Liver (tissue), 9 donors: ENCODE results near the gene HOXC11. TPM values are rescaled to one million over a fixed set of nuclear protein-coding genes. Genes with fewer than 3 reads are reported as not detected.

ENCODE experiments used
- DNase-seq: peaks from one replicate; pipeline ENCODE4 v3.0.0-alpha.2; 2017; ENCODE audit warnings: low spot score
- H3K27ac ChIP-seq, 2 donors: one replicate each; pipeline ENCODE4 v1.7.0; 2013; ENCODE audit warnings: inconsistent platforms in 2 of 2, low read length in 2 of 2, control low read depth in 1 of 2, low read depth in 1 of 2, mild to moderate bottlenecking in 1 of 2
- H3K27me3 ChIP-seq, 4 donors: one replicate each; pipeline versions ENCODE4 v1.6.1 to v1.7.0; 2013; ENCODE audit warnings: low read length in 3 of 4, inconsistent platforms in 1 of 4, mild to moderate bottlenecking in 1 of 4, moderate library complexity in 1 of 4; ENCODE audit not compliant: control insufficient read depth in 4 of 4, insufficient read depth in 4 of 4
- H3K36me3 ChIP-seq, 4 donors: one replicate each; pipeline versions ENCODE4 v1.6.1 to v1.7.0; 2013; ENCODE audit warnings: low read length in 3 of 4, mild to moderate bottlenecking in 3 of 4, low read depth in 1 of 4, moderate library complexity in 1 of 4; ENCODE audit not compliant: control insufficient read depth in 4 of 4, insufficient read depth in 3 of 4
- H3K4me1 ChIP-seq, 4 donors: one replicate each; pipeline versions ENCODE4 v1.6.1 to v1.7.0; 2013; ENCODE audit warnings: low read length in 3 of 4, mild to moderate bottlenecking in 3 of 4, moderate library complexity in 1 of 4; ENCODE audit not compliant: control insufficient read depth in 4 of 4, insufficient read depth in 4 of 4
- H3K4me3 ChIP-seq, 3 donors: one replicate each; pipeline versions ENCODE4 v1.6.1 to v1.7.0; 2013; ENCODE audit warnings: low read length in 3 of 3, control low read depth in 1 of 3, low read depth in 1 of 3, mild to moderate bottlenecking in 1 of 3
- H3K9ac ChIP-seq, 2 donors: one replicate each; pipeline ENCODE4 v1.7.0; 2013; ENCODE audit warnings: low read length in 2 of 2, mild to moderate bottlenecking in 2 of 2, moderate library complexity in 2 of 2, control low read depth in 1 of 2, low read depth in 1 of 2
- H3K9me3 ChIP-seq, 4 donors: one replicate each; pipeline versions ENCODE4 v1.6.1 to v1.7.0; 2013; ENCODE audit warnings: low read length in 3 of 4; ENCODE audit not compliant: control insufficient read depth in 4 of 4
- EGR1 ChIP-seq, 2 donors: IDR thresholded peaks; 2 replicates each; pipeline ENCODE4 v1.6.1; 2016 to 2018; ENCODE audit warnings: antibody characterized with exemption in 2 of 2, low read depth in 2 of 2
- FOXA1 ChIP-seq: IDR thresholded peaks from 2 replicates; pipeline ENCODE4 v1.6.1; 2016; ENCODE audit warnings: antibody characterized with exemption
- FOXA2 ChIP-seq: IDR thresholded peaks from 2 replicates; pipeline ENCODE4 v1.6.1; 2016; ENCODE audit warnings: antibody characterized with exemption
- GABPA ChIP-seq, 2 donors: IDR thresholded peaks in 1 of 2; conservative IDR thresholded peaks in 1 of 2; 2 replicates each; pipeline ENCODE4 v1.6.1; 2016; ENCODE audit warnings: antibody characterized with exemption in 2 of 2, mild to moderate bottlenecking in 1 of 2, moderate library complexity in 1 of 2
- HNF4G ChIP-seq: IDR thresholded peaks from 2 replicates; pipeline ENCODE4 v1.6.1; 2016; ENCODE audit warnings: antibody characterized with exemption
- NR2F2 ChIP-seq: IDR thresholded peaks from 2 replicates; pipeline ENCODE4 v1.6.1; 2016; ENCODE audit warnings: antibody characterized with exemption
- RAD21 ChIP-seq, 2 donors: IDR thresholded peaks; 2 replicates each; pipeline ENCODE4 v1.6.1; 2016; ENCODE audit warnings: antibody characterized with exemption in 2 of 2, mild to moderate bottlenecking in 2 of 2
- RXRA ChIP-seq, 2 donors: IDR thresholded peaks; 2 replicates each; pipeline ENCODE4 v1.6.1; 2017 to 2018; ENCODE audit warnings: antibody characterized with exemption in 2 of 2, mild to moderate bottlenecking in 1 of 2
- SP1 ChIP-seq: IDR thresholded peaks from 2 replicates; pipeline ENCODE4 v1.6.1; 2018; ENCODE audit warnings: antibody characterized with exemption, mild to moderate bottlenecking
- TAF1 ChIP-seq: conservative IDR thresholded peaks from 2 replicates; pipeline ENCODE4 v1.6.1; 2016; ENCODE audit warnings: antibody characterized with exemption, mild to moderate bottlenecking
- YY1 ChIP-seq: IDR thresholded peaks from 2 replicates; pipeline ENCODE4 v1.6.1; 2016; ENCODE audit warnings: antibody characterized with exemption, mild to moderate bottlenecking
- WGBS: extraction: QIAGEN DNeasy Blood & Tissue Kit; methylation state at CpG from one replicate; pipeline ENCODE4 v1.1.7; 2013; 5-methylcytosine and 5-hydroxymethylcytosine counted together
- polyA plus RNA-seq, 2 donors: library from polyadenylated mRNA; stranded (reverse) in 1 of 2; unstranded in 1 of 2; fragments of 200-250 nt in 1 of 2; fragments of >200 nt in 1 of 2; fragmentation: Nextera tagmentation in 1 of 2; extraction: Ambion mirVana in 1 of 2; gene quantifications; one replicate each; pipeline versions ENCODE4 v1.2.1 to v1.2.3, GENCODE V29; 2013 to 2015
- total RNA-seq, 2 donors: library from RNA; depleted of rRNA; stranded (reverse); fragments of >200 nt; gene quantifications; one replicate each; pipeline ENCODE4 v1.2.3, GENCODE V29; 2014
- TF ChIP-seq, protein P1 (sequence below): IDR thresholded peaks from 2 replicates; pipeline ENCODE4 v1.6.1; 2016; ENCODE audit warnings: antibody characterized with exemption
- TF ChIP-seq, protein P2 (sequence below): IDR thresholded peaks from 2 replicates; pipeline ENCODE4 v1.6.1; 2016; ENCODE audit warnings: antibody characterized with exemption
- TF ChIP-seq, protein P3 (sequence below): IDR thresholded peaks from 2 replicates; pipeline ENCODE4 v1.6.1; 2016; ENCODE audit warnings: antibody characterized with exemption
- TF ChIP-seq, protein P4 (sequence below): fragments of 150-350 bp; IDR thresholded peaks from 2 replicates; pipeline ENCODE4 v1.5.1; 2017; ENCODE audit warnings: improper control_type of control experiment, low read depth, low read length; ENCODE audit not compliant: missing input control
- donor health status: healthy.
- donor health status: healthy.
- donor health status: healthy.
- donor health status: healthy.
- donor health status: healthy.

The HOXC11 gene
- total and polyA plus RNA-seq, 4 donors = not detected

DNA sequence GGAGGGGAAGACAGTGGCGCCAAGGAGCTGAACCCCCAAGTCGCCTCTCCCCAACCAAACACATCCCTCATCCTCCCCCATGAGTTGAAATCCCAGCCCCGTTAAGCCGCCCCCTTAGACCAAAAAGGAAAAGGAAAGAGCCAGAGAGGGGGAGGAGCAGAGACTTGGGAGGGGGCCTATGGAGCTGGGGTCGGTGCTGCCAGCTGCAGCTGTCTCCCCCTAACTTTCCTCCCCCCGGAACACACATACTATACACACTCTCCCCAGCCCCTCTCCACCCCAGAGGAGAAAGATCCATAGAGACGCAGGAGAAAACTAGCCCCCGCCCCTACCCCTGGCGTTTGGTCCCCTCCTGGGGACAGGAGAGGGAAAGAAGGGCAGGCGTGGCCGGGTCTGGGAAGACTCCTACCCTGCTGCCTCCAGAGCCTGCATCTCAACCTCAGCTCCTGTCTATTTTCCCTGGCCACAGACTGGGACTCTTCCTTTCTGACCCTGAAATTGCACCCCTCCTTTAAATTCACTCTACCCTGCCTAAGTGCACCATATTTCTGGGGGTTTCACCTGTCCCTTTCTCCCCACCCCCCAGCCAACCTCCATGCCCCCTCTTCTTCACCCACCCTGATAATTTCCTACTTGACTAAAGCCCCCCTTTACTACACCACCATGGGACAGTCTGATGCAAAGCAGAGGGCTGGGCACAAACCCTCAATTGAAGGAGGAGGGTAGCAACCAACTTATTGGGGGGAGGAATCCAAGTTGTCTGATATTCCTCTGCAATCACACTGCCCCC, 25.4 kb downstream of the HOXC11 start:
- Histone ChIP-seq H3K4me3 (no peak overlapping the region), H3K36me3 (no peaks in the 10 kb centered on the region), H3K4me1 (peaks cover 15 to 27% (median 19%) of the 10 kb centered on the region in 4 donors), H3K27me3 (peaks cover 10 to 61% (median 18%) of the 10 kb centered on the region in 4 donors), H3K9me3 (no peaks in the 10 kb centered on the region), H3K27ac (no peak overlapping the region), H3K9ac (no peak overlapping the region)
- TF ChIP-seq HNF4G = no peak
- TF ChIP-seq RAD21 (IDR thresholded peaks at IDR 0.05) = no peak
- no peak for TF ChIP-seq FOXA2
- TF ChIP-seq, protein P1, sequence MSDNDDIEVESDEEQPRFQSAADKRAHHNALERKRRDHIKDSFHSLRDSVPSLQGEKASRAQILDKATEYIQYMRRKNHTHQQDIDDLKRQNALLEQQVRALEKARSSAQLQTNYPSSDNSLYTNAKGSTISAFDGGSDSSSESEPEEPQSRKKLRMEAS = no peak
- no peak for TF ChIP-seq SP1
- TF ChIP-seq RXRA (IDR thresholded peaks at IDR 0.05) = no peak
- TF ChIP-seq TAF1 = no peak
- TF ChIP-seq YY1 = no peak
- TF ChIP-seq EGR1 (IDR thresholded peaks at IDR 0.05; ENCODE audit: low read depth in 2 of 2) = no peak
- TF ChIP-seq GABPA (IDR thresholded peaks at IDR 0.05 in 1 of 2, conservative IDR thresholded peaks at IDR 0.05 in 1 of 2) = no peak
- TF ChIP-seq FOXA1 = no peak
- TF ChIP-seq, protein P2, sequence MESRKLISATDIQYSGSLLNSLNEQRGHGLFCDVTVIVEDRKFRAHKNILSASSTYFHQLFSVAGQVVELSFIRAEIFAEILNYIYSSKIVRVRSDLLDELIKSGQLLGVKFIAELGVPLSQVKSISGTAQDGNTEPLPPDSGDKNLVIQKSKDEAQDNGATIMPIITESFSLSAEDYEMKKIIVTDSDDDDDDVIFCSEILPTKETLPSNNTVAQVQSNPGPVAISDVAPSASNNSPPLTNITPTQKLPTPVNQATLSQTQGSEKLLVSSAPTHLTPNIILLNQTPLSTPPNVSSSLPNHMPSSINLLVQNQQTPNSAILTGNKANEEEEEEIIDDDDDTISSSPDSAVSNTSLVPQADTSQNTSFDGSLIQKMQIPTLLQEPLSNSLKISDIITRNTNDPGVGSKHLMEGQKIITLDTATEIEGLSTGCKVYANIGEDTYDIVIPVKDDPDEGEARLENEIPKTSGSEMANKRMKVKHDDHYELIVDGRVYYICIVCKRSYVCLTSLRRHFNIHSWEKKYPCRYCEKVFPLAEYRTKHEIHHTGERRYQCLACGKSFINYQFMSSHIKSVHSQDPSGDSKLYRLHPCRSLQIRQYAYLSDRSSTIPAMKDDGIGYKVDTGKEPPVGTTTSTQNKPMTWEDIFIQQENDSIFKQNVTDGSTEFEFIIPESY = no peak
- no peak for TF ChIP-seq NR2F2
- TF ChIP-seq, protein P3, sequence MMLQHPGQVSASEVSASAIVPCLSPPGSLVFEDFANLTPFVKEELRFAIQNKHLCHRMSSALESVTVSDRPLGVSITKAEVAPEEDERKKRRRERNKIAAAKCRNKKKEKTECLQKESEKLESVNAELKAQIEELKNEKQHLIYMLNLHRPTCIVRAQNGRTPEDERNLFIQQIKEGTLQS = no peak
- TF ChIP-seq, protein P4, sequence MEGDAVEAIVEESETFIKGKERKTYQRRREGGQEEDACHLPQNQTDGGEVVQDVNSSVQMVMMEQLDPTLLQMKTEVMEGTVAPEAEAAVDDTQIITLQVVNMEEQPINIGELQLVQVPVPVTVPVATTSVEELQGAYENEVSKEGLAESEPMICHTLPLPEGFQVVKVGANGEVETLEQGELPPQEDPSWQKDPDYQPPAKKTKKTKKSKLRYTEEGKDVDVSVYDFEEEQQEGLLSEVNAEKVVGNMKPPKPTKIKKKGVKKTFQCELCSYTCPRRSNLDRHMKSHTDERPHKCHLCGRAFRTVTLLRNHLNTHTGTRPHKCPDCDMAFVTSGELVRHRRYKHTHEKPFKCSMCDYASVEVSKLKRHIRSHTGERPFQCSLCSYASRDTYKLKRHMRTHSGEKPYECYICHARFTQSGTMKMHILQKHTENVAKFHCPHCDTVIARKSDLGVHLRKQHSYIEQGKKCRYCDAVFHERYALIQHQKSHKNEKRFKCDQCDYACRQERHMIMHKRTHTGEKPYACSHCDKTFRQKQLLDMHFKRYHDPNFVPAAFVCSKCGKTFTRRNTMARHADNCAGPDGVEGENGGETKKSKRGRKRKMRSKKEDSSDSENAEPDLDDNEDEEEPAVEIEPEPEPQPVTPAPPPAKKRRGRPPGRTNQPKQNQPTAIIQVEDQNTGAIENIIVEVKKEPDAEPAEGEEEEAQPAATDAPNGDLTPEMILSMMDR = no peak
- DNase-seq = no peak
- 9% methylated on average over 11 of the region's 11 CpGs for WGBS

DNA sequence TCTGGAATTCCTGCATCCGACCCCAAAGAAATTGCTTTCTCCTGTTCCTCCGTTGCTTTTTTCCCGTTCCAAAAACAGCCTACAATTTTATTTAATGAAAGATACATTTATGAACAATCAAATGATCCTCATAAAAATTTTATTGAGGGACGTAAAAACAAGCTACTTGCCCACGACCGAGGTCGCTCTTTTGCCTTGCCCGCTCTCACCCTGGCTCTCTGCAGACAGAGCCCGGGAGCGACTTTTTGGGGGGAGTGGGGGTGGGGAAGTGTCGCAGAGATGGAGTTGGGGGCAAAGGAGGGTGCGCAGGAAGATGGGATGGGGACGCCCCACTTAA, 25.9 kb downstream of the HOXC11 start:
- H3K4me1 ChIP-seq = peaks cover 15 to 27% (median 19%) of the 10 kb centered on the region in 4 donors
- peaks cover 9 to 59% (median 16%) of the 10 kb centered on the region in 4 donors for H3K27me3 ChIP-seq
- H3K9me3 ChIP-seq = no peaks in the 10 kb centered on the region
- no peak overlapping the region for H3K4me3 ChIP-seq
- no peak overlapping the region for H3K27ac ChIP-seq
- DNase-seq = no peak
- no peak for TF ChIP-seq YY1
- TF ChIP-seq, protein P1 = no peak
- H3K36me3 ChIP-seq = no peaks in the 10 kb centered on the region
- no peak overlapping the region for H3K9ac ChIP-seq
- 15% methylated on average over 13 of the region's 13 CpGs for WGBS
